ENCODE measurements around the gene NDUFV3. TPM values are rescaled to one million over a fixed set of nuclear protein-coding genes. Genes with fewer than 3 reads are reported as not detected.
A peak's percentile ranks its signal among the peaks of the same experiment; 100 is the strongest.
"Not testable (repeated sequence)": the region's sequence is repeated elsewhere in the genome, so short reads cannot be mapped to it uniquely, and the experiment has no call there.

NDUFV3 gene
- polyA plus RNA-seq, 6 donors from 2014 or later: 4.3 to 22.0 (median 12.4) TPM

DNA sequence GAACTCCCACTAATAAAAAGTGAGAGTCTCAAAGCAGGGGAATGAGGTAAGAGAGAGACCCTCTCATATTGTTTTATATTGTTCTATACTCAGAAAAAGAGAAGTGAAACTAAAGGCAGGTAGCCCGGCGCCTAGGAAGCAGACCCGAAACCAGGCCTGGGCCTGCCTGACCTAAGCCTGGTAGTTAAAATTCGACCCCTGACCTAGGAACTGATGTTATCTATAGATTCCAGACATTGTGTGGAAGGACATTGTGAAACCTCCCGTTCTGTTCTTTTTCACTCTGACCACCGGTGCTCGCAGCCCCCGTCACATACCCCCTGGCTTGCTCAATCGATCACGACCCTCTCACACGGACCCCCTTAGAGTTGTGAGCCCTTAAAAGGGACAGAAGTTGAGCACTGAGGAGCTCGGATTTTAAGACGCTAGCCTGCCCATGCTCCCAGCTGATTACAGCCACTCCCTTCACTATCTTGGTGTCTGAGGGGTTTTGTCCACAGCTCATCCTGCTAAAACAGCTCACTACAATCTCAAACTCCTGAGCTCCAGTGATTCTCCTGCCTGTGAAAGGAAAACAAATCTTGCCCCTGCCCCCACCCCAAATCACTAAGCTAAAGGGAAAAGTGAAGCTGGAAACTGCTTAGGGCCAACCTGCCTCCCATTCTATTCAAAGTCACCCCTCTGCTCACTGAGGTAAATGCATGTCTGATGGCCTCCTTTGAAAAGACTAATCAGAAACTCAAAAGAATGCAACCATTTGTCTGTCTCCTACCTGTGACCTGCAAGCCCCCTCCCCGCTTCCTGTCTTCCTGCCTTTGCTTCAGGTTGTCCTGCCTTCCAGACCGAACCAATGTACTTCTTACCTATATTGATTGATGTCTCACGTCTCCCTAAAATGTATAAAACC, 44.2 kb downstream of the NDUFV3 start:
- H3K36me3 Mint-ChIP-seq, H3K27me3 Mint-ChIP-seq, H3K9me3 Mint-ChIP-seq: not testable (repeated sequence)
- Mint-ChIP-seq H3K27ac (peak overlapping the region in 5 of 6 donors; percentile 39 to 87 (median 86)), H3K4me3 (peak overlapping the region in 2 of 8 donors; percentile 0 to 61), H3K4me1 (peaks cover 13 to 25% (median 20%) of the 10 kb centered on the region in 3 donors)
- peak; percentile 46 for DNase-seq
- ATAC-seq (ENCODE audit: low read depth in 2 of 2): peak; percentile 21 to 53

DNA sequence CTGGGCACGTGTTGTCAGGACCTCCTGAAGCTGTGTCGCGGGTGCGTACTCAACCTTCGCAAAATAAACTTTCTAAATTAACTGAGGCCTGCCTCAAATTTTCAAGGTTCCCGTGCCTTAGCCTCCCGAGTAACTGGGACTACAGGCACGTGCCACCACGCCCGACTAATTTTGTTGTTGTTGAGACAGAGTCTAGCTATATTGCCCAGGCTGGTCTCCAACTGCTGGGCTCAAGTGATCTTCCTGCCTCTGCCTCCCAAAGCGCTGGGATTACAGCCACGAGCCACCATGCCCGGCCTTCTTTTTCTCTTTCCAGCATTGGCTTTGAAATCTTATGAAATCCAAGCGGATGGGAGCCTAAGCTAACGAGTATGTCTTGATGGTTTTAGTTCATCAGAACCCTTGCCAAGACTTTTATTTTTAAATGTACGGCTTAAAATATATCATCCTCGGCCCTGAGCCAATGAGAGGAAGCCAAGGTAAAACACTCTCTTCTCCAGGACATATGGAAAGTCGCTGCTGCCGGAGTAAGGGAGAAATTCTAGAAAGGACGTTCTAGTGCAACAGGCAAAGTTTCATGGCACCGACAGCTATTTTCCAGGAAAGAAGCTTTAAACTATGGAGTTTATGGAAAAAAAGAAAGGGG, 45.0 kb downstream of the NDUFV3 start:
- H3K36me3 Mint-ChIP-seq: no peaks in the 10 kb centered on the region
- H3K4me1 Mint-ChIP-seq: peaks cover 13 to 24% (median 20%) of the 10 kb centered on the region in 3 donors
- no peak for ATAC-seq (ENCODE audit: low read depth in 2 of 2)
- H3K9me3 Mint-ChIP-seq: peaks cover 0 to 2% (median 0%) of the 10 kb centered on the region in 7 donors
- H3K27me3 Mint-ChIP-seq: no peaks in the 10 kb centered on the region
- peak overlapping the region in 2 of 6 donors; percentile 39 to 54 for H3K27ac Mint-ChIP-seq
- peak overlapping the region in 1 of 8 donors; percentile 61 for H3K4me3 Mint-ChIP-seq
- DNase-seq: no peak

- H3K27ac Mint-ChIP-seq; H3K4me3 Mint-ChIP-seq; H3K27me3 Mint-ChIP-seq; ATAC-seq (ENCODE audit: low read depth in 2 of 2); DNase-seq; H3K36me3 Mint-ChIP-seq; H3K9me3 Mint-ChIP-seq: not testable (repeated sequence)
- peaks cover 13 to 23% (median 20%) of the 10 kb centered on the region in 3 donors for H3K4me1 Mint-ChIP-seq
Observed at GRCh38 chr21:42938606-42938995, 45.5 kb downstream of the NDUFV3 start.

DNA sequence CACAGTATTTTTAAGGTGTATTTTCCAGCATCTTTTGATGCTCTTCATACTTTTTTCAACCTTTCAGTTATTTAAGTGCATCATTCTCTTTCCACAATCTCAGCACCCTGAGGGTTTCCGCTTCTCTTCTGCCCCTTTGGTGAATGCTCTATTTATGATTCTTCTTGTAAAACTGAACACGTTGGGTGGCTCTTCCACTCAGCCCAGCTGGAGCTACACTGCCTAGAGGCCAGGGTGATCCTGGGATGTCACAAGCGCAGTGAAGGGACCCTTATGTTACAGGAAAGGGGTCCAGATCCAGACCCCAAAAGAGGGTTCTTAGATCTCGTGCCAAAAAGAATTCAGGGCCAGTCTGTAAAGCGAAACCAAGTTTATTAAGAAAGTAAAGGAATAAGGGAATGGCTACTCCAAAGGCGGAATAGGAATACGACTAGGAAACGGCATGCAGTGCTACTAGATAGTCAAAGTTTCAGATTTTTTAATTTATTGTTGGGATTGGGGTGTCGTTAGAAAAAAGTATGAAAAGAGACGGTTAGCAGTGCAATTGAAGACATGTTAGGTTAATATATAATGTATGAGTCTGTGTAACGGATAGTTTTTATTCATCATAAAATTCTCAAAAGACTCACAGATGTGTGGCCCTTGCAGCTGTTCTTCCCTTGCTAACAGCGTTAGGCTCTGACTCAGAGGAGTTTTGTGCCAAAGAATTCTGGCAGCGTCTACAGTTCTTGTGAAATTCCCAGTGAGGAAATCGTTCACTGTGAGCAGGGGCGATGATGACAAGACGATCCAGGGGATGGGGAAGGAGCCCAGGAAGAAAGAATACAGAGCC, 46.7 kb downstream of the NDUFV3 start:
- peaks cover 0 to 2% (median 0%) of the 10 kb centered on the region in 7 donors for H3K9me3 Mint-ChIP-seq
- H3K27me3 Mint-ChIP-seq: peaks cover 0 to 4% (median 0%) of the 10 kb centered on the region in 3 donors
- H3K4me3 Mint-ChIP-seq: no peak overlapping the region

GRCh38 chr21:42941696-42942085, 48.6 kb downstream of the NDUFV3 start:
- Mint-ChIP-seq H3K27me3 (peaks cover 0 to 4% (median 0%) of the 10 kb centered on the region in 3 donors), H3K27ac (no peak overlapping the region)
- ATAC-seq (ENCODE audit: low read depth in 2 of 2): no peak

More for the DNA sequence above, 46.7 kb downstream of the NDUFV3 start:
- Mint-ChIP-seq H3K4me1 (peaks cover 13 to 23% (median 20%) of the 10 kb centered on the region in 3 donors), H3K36me3 (no peaks in the 10 kb centered on the region), H3K27ac (peak overlapping the region in 3 of 6 donors; percentile 61 to 91 (median 76))
- DNase-seq (no peak), ATAC-seq (ENCODE audit: low read depth in 2 of 2) (no peak)

GRCh38 chr21:42942244-42942643, 49.1 kb downstream of the NDUFV3 start:
- ATAC-seq (ENCODE audit: low read depth in 2 of 2) (no peak), DNase-seq (no peak)
- Mint-ChIP-seq H3K36me3 (no peaks in the 10 kb centered on the region), H3K4me1 (peaks cover 5 to 15% (median 9%) of the 10 kb centered on the region in 3 donors), H3K27ac (peak overlapping the region in 1 of 6 donors; percentile 90), H3K27me3 (peaks cover 0 to 4% (median 0%) of the 10 kb centered on the region in 3 donors), H3K9me3 (peaks cover 0 to 2% (median 0%) of the 10 kb centered on the region in 7 donors), H3K4me3 (no peak overlapping the region)

More at GRCh38 chr21:42941696-42942085, 48.6 kb downstream of the NDUFV3 start:
- H3K4me1 Mint-ChIP-seq: peaks cover 8 to 21% (median 15%) of the 10 kb centered on the region in 3 donors
- no peak for DNase-seq
- H3K9me3 Mint-ChIP-seq: peaks cover 0 to 2% (median 0%) of the 10 kb centered on the region in 7 donors
- H3K4me3 Mint-ChIP-seq: no peak overlapping the region
- H3K36me3 Mint-ChIP-seq: no peaks in the 10 kb centered on the region

DNA sequence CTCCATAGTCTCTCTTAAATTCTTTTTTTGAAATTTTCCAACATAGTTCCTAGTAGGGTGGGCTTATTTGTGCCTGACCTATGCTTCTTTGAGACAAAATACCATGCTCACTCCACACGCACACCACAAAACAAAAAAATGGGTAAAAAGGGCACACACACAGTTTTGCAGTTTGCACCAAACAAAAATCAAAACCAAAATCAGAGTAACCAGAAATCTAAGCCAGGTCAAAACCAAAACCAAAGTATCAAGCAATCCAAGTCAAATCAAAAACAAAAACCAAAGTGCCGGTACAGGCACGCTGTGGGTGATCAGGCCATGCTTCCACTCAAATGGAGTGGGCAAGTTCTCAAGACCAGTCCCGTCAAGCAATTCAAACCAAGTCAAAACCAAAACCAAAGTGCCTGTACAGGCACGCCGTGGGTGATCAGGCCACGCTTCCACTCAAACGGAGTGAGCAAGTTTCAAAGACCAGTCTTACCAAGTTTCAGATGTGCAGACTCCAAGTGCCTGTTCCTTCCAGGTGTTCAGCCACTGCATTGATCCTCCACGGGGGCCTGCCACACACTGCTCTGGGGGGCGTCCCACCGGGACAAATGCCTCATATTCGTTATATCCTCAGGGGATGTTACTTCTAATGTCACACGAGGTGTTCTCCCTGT, 56.1 kb downstream of the NDUFV3 start:
- not testable (repeated sequence) for H3K4me3 Mint-ChIP-seq; DNase-seq; ATAC-seq (ENCODE audit: low read depth in 2 of 2); H3K4me1 Mint-ChIP-seq; H3K27me3 Mint-ChIP-seq
- Mint-ChIP-seq H3K27ac (peak overlapping the region in 1 of 6 donors; percentile 55), H3K36me3 (peaks cover 14 to 15% of the 10 kb centered on the region in 2 donors), H3K9me3 (peaks cover 9 to 19% (median 11%) of the 10 kb centered on the region in 7 donors)

DNA sequence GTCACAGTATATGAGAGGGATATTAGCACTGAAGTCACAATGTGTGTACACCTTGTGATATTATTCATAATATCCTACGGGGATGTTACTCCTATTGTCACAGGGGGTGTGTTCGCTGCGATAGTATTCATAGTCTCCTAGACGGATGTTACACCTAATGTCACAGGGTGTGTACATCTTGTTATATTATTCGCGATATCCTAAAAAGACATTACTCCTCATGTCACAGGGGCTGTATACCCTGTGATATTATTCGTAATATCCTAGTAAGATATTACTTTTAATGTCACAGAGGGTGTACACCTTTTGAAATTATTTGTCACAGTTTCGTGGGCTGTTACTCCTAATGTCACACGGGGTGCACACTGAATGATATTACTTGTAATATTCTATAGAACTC, 58.1 kb downstream of the NDUFV3 start:
- not testable (repeated sequence) for H3K4me3 Mint-ChIP-seq; H3K27me3 Mint-ChIP-seq; H3K4me1 Mint-ChIP-seq; DNase-seq; ATAC-seq (ENCODE audit: low read depth in 2 of 2); H3K27ac Mint-ChIP-seq
- Mint-ChIP-seq H3K36me3 (peaks cover 14 to 15% of the 10 kb centered on the region in 2 donors), H3K9me3 (peaks cover 9 to 19% (median 11%) of the 10 kb centered on the region in 7 donors)

DNA sequence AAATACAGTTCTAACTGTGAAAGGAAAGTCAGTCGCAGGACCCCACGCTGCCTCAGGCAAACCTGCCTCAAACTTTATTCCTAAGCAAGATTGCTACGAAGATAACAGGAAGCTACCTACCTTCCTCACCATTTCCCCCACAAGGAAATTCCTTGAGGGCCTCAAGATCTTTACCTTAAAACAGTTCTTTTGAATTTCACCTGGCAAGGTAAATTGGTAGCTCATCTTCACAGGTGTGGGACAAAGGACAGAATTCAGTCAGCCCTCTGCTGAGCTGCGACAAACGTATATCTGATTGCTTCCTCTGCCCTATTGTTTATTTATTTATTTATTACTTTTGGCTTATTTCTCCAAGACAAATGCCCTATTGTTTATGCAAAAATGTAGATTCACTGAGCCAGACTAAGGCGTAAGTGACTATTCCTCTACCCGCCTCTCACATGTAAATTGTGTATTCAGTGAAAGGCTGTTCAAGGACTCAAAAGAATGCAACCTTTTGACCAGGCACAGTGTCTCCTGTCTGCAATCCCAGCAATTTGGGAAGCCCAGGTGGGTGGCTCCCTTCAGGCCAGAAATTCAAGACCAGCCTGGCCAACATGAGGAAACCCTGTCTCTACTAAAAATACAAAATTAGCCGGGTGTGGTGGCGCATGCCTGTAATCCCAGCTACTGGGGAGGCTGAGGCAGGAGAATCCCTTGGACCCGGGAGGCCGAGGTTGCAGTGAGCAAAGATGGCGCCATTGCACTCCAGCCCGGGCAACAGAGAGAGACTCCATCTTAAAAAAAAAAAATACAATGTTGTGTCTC, 63.9 kb downstream of the NDUFV3 start:
- no peaks in the 10 kb centered on the region for H3K4me1 Mint-ChIP-seq
- no peak overlapping the region for H3K4me3 Mint-ChIP-seq
- H3K27me3 Mint-ChIP-seq: peaks cover 0 to 12% (median 6%) of the 10 kb centered on the region in 3 donors
- peak in 1 of 2 donors; percentile 75 for ATAC-seq (ENCODE audit: low read depth in 2 of 2)
- H3K36me3 Mint-ChIP-seq: no peaks in the 10 kb centered on the region
- no peaks in the 10 kb centered on the region for H3K9me3 Mint-ChIP-seq
- no peak overlapping the region for H3K27ac Mint-ChIP-seq
- DNase-seq: no peak

DNA sequence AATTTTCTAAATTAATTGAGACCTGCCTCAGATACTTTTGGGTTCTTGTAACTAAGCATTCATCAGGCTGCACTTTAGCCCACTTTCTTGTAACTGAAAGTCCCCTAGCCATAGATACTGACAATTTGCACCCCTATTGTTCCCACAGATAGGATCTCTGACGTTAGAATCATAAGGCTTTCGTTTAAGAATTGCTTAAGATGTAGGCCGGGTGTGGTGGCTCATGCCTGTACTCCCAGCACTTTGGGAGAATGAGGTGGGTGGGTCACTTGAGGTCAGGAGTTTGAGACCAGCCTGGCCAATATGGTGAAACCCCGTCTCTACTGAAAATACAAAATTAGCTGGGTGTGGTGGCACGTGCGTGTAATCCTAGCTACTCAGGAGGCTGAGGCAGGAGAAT, 65.0 kb downstream of the NDUFV3 start:
- Mint-ChIP-seq H3K27me3 (peaks cover 0 to 12% (median 5%) of the 10 kb centered on the region in 3 donors), H3K4me3 (peak overlapping the region in 1 of 8 donors; percentile 52)
- H3K27ac Mint-ChIP-seq; H3K9me3 Mint-ChIP-seq; H3K36me3 Mint-ChIP-seq; DNase-seq; H3K4me1 Mint-ChIP-seq; ATAC-seq (ENCODE audit: low read depth in 2 of 2): not testable (repeated sequence)

GRCh38 chr21:42959728-42960127, 66.6 kb downstream of the NDUFV3 start:
- H3K4me1 Mint-ChIP-seq: no peaks in the 10 kb centered on the region
- H3K36me3 Mint-ChIP-seq: no peaks in the 10 kb centered on the region
- no peaks in the 10 kb centered on the region for H3K9me3 Mint-ChIP-seq
- DNase-seq (no peak), ATAC-seq (ENCODE audit: low read depth in 2 of 2) (no peak)
- no peak overlapping the region for H3K4me3 Mint-ChIP-seq
- H3K27ac Mint-ChIP-seq: no peak overlapping the region
- H3K27me3 Mint-ChIP-seq: peaks cover 0 to 6% (median 0%) of the 10 kb centered on the region in 3 donors

Data from naive B cell (primary cell).